ENCODE data around the gene PUS7.

DNA sequence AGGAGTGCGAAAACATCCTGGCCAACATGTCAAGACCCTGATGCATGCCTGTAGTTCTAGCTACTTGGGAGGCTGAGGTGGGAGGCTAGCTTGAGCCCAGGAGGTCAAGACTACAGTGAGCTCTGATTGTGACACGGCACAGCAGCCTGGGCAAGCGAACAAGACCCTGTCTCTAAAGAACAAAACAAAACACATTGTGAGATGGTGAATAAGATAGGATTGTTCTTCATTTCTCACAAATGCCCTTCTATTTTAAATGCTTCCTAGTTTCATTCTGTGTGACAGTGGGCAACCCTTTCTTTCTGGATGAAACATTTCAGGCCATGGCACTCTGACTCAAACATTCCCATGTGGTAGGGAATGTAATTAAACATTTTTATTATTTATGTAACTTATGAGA lies 45.8 kb upstream of the PUS7 start:
- no peak for TF ChIP-seq POLR2A (IDR thresholded peaks at IDR 0.05; ENCODE audit: extremely low read depth, insufficient read length)
- TF ChIP-seq CTCF (IDR thresholded peaks at IDR 0.05; ENCODE audit: low read depth, low read length) = no peak
- TF ChIP-seq, protein P1, sequence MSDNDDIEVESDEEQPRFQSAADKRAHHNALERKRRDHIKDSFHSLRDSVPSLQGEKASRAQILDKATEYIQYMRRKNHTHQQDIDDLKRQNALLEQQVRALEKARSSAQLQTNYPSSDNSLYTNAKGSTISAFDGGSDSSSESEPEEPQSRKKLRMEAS (IDR thresholded peaks at IDR 0.05; ENCODE audit: low read depth, low read length) = no peak

Measured in NB4 (cell line).